ENCODE data around the gene RNF123.

- TF ChIP-seq EZH2 (IDR thresholded peaks at IDR 0.05; ENCODE audit: insufficient read depth, poor library complexity, severe bottlenecking) = no peak
- no peak for TF ChIP-seq EZH2phosphoT487 (IDR thresholded peaks at IDR 0.05; ENCODE audit: insufficient read depth, low read depth)
Observed at GRCh38 chr3:49689046-49689907, at the start of gene RNF123, which contains the start of gene MST1.
